Ramos (cell line): Measurements from ENCODE around the gene WEE2.
"Not testable (repeated sequence)": the region's sequence is repeated elsewhere in the genome, so short reads cannot be mapped to it uniquely, and the experiment has no call there.

Experiments
- in situ Hi-C: fragments of 300-500 bp; cut with MboI; formaldehyde crosslinking; loops from one replicate; pipeline ENCODE4 v1.14.3; 2022; ENCODE audit warnings: low sequenced_read_pairs; ENCODE audit not compliant: unreplicated experiment

WEE2 gene

DNA sequence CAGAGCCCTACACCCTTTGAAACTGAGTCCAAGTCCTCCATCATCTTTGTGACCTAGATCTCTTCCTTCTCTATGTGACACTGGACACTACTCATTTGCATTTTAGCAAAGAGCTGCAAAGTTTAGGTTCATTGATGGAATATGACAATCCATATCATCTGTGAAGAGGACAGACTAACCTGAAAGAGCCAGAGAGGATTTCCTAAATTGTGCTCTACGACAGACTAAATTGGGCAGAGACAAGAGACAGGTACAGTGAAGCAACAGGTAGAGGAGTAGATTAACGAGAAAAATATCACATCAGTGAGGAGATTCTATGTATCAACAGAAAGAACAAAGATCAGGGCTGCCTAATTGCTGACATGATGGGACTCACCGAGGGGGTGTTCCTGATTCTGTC, 55.6 kb downstream of the WEE2 start, which contains the start of gene TAS2R3:
TAS2R3 (plus strand) TSS at position 301 of the 400 bp plus-strand sequence; CDS start at position 363, 62 bp downstream.
- in situ Hi-C loops: no loop called here

DNA sequence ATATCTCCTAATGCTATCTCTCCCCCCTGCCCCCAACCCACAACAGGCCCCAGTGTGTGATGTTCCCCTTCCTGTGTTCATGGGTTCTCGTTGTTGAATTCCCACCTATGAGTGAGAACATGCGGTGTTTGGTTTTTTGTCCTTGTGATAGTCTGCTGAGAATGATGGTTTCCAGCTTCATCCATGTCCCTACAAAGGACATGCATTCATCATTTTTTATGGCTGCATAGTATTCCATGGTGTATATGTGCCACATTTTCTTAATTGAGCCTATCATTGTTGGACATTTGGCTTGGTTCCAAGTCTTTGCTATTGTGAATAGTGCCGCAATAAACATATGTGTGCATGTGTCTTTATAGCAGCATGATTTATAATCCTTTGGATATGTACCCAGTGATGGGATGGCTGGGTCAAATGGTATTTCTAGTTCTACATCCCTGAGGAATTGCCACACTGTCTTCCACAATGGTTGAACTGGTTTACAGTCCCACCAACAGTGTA, 62.0 kb downstream of the WEE2 start:
- in situ Hi-C loops: not testable (repeated sequence)

DNA sequence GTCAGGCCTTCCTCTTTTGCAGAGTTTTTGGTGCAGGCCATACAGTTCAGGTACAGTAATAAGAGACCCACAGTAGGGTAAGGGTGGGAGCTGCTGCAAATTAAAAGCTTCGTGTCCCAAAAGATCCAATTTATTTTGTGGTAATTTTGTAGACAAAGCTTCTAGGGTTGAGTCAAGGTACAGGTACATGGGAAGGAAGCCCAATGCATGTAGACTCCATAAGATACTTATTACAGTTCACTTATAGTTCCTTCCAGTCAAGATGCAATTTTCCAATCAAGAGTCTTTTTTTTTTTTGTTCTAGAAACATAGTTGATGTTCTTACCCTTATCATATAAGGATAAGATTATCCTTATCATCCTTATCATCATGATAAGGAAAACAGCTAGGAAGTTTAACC, 68.2 kb downstream of the WEE2 start, which contains the start of gene TAS2R4:
TAS2R4 (plus strand) TSS at position 301 of the 400 bp plus-strand sequence. CDS start 1,815 bp downstream, outside the sequence.
- in situ Hi-C loops: no loop called here
